ENCODE measurements around the gene APOBEC3H.

DNA sequence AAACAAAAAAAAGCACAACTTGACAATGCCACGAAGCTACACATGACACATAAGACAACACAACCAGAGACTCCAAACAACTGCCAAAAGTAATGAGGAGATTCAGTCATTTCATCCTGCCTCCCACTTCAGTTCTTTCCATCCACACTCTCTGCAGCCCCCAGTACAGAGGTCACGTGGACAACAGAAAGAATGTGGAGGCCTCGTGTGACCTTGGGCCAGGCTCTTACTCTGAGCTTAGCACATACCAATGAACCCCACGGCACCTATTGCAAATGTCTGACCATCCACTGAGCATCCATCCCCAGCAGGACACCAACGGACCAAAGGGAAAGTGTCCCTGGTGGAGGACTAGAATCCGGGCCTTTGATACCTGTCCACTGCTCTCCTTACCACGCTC, 42.9 kb downstream of the APOBEC3H start:
- TF ChIP-seq, protein P1, sequence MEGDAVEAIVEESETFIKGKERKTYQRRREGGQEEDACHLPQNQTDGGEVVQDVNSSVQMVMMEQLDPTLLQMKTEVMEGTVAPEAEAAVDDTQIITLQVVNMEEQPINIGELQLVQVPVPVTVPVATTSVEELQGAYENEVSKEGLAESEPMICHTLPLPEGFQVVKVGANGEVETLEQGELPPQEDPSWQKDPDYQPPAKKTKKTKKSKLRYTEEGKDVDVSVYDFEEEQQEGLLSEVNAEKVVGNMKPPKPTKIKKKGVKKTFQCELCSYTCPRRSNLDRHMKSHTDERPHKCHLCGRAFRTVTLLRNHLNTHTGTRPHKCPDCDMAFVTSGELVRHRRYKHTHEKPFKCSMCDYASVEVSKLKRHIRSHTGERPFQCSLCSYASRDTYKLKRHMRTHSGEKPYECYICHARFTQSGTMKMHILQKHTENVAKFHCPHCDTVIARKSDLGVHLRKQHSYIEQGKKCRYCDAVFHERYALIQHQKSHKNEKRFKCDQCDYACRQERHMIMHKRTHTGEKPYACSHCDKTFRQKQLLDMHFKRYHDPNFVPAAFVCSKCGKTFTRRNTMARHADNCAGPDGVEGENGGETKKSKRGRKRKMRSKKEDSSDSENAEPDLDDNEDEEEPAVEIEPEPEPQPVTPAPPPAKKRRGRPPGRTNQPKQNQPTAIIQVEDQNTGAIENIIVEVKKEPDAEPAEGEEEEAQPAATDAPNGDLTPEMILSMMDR (conservative IDR thresholded peaks at IDR 0.05; ENCODE audit: low read depth in 2 of 2) = no peak
- TF ChIP-seq CREB1 (CRISPR knock-in tag; IDR thresholded peaks at IDR 0.05; ENCODE audit: low read depth) = no peak
- TF ChIP-seq EZH2phosphoT487 (IDR thresholded peaks at IDR 0.05; ENCODE audit: unreplicated experiment) = no peak
- no peak for TF ChIP-seq POLR2AphosphoS5 (IDR thresholded peaks at IDR 0.05; ENCODE audit: low read depth)
- TF ChIP-seq, protein P2, sequence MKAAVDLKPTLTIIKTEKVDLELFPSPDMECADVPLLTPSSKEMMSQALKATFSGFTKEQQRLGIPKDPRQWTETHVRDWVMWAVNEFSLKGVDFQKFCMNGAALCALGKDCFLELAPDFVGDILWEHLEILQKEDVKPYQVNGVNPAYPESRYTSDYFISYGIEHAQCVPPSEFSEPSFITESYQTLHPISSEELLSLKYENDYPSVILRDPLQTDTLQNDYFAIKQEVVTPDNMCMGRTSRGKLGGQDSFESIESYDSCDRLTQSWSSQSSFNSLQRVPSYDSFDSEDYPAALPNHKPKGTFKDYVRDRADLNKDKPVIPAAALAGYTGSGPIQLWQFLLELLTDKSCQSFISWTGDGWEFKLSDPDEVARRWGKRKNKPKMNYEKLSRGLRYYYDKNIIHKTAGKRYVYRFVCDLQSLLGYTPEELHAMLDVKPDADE (IDR thresholded peaks at IDR 0.05) = no peak
- TF ChIP-seq STAT1 (IDR thresholded peaks at IDR 0.05; ENCODE audit: unreplicated experiment) = no peak
- no peak for TF ChIP-seq EZH2 (IDR thresholded peaks at IDR 0.05; ENCODE audit: low read depth, unreplicated experiment)
- no peak for TF ChIP-seq NANOG (IDR thresholded peaks at IDR 0.05; ENCODE audit: borderline replicate concordance)
- TF ChIP-seq JUNB (IDR thresholded peaks at IDR 0.05; ENCODE audit: unreplicated experiment) = no peak
- TF ChIP-seq, protein P3, sequence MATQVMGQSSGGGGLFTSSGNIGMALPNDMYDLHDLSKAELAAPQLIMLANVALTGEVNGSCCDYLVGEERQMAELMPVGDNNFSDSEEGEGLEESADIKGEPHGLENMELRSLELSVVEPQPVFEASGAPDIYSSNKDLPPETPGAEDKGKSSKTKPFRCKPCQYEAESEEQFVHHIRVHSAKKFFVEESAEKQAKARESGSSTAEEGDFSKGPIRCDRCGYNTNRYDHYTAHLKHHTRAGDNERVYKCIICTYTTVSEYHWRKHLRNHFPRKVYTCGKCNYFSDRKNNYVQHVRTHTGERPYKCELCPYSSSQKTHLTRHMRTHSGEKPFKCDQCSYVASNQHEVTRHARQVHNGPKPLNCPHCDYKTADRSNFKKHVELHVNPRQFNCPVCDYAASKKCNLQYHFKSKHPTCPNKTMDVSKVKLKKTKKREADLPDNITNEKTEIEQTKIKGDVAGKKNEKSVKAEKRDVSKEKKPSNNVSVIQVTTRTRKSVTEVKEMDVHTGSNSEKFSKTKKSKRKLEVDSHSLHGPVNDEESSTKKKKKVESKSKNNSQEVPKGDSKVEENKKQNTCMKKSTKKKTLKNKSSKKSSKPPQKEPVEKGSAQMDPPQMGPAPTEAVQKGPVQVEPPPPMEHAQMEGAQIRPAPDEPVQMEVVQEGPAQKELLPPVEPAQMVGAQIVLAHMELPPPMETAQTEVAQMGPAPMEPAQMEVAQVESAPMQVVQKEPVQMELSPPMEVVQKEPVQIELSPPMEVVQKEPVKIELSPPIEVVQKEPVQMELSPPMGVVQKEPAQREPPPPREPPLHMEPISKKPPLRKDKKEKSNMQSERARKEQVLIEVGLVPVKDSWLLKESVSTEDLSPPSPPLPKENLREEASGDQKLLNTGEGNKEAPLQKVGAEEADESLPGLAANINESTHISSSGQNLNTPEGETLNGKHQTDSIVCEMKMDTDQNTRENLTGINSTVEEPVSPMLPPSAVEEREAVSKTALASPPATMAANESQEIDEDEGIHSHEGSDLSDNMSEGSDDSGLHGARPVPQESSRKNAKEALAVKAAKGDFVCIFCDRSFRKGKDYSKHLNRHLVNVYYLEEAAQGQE (IDR thresholded peaks at IDR 0.05; ENCODE audit: unreplicated experiment) = no peak
- TF ChIP-seq ZNF331 (CRISPR knock-in tag; IDR thresholded peaks at IDR 0.05; ENCODE audit: low read depth) = no peak
